Measurements from ENCODE around the gene KPTN. TPM values are rescaled to one million over a fixed set of nuclear protein-coding genes. Genes with fewer than 3 reads are reported as not detected.

KPTN gene
- total RNA-seq, 1 experiment from 2014 or later, result 20.8 TPM

GRCh38 chr19:47507924-47508553 is 24.0 kb upstream of the KPTN start:
- no peaks in the 10 kb centered on the region for H3K27me3 ChIP-seq (ENCODE audit: insufficient read depth, low read depth)
- H3K9me3 ChIP-seq (ENCODE audit: insufficient read depth, low read depth), result no peaks in the 10 kb centered on the region
- no TSS peak for BruUV-seq (replicated peaks)
- intact Hi-C loops (cut with micrococcal nuclease; ENCODE audit: unreplicated experiment), result no loop called here
- H3K9me2 ChIP-seq (ENCODE audit: insufficient read depth), result no peaks in the 10 kb centered on the region
- TF ChIP-seq CTCF (conservative IDR thresholded peaks at IDR 0.05), result no peak
- H3K4me3 ChIP-seq, result no peak overlapping the region
- H3K27ac ChIP-seq, result no peak overlapping the region
- H2AFZ ChIP-seq, result no peak overlapping the region
- H3K79me2 ChIP-seq (ENCODE audit: low read depth), result peaks cover 46% of the 10 kb centered on the region
- ChIA-PET POLR2A (ENCODE audit: unreplicated experiment) (no interaction called here), CTCF (no interaction called here)
- H3K4me2 ChIP-seq, result no peak overlapping the region
- no peaks in the 10 kb centered on the region for H3K36me3 ChIP-seq (ENCODE audit: low read depth)
- DNase-seq, result no peak
- H3F3A ChIP-seq (ENCODE audit: insufficient read depth, low read depth), result no peaks in the 10 kb centered on the region
- H4K20me1 ChIP-seq (ENCODE audit: insufficient read depth), result peaks cover 25% of the 10 kb centered on the region
- peaks cover 8% of the 10 kb centered on the region for H3K4me1 ChIP-seq (replicated peaks; ENCODE audit: insufficient read depth)

- Histone ChIP-seq H3F3A (ENCODE audit: insufficient read depth, low read depth) (no peaks in the 10 kb centered on the region), H2AFZ (no peak overlapping the region), H3K4me3 (no peak overlapping the region), H3K4me2 (no peak overlapping the region), H3K9me2 (ENCODE audit: insufficient read depth) (no peaks in the 10 kb centered on the region), H3K79me2 (ENCODE audit: low read depth) (peaks cover 36% of the 10 kb centered on the region), H3K27me3 (ENCODE audit: insufficient read depth, low read depth) (no peaks in the 10 kb centered on the region), H3K36me3 (ENCODE audit: low read depth) (no peaks in the 10 kb centered on the region), H3K27ac (no peak overlapping the region), H3K9me3 (ENCODE audit: insufficient read depth, low read depth) (no peaks in the 10 kb centered on the region), H3K4me1 (replicated peaks; ENCODE audit: insufficient read depth) (no peaks in the 10 kb centered on the region), H4K20me1 (ENCODE audit: insufficient read depth) (peaks cover 26% of the 10 kb centered on the region)
- ChIA-PET POLR2A (ENCODE audit: unreplicated experiment) (interaction anchor here (0.6 kb wide), 1 partner anchor 18 kb away, joined by 3 read pairs; no protein-coding TSS in a partner anchor), CTCF (no interaction called here)
- intact Hi-C loops (cut with micrococcal nuclease; ENCODE audit: unreplicated experiment), result no loop called here
- BruUV-seq (replicated peaks), result no TSS peak
- no peak for TF ChIP-seq CTCF (conservative IDR thresholded peaks at IDR 0.05)
- no peak for TF ChIP-seq EZH2 (IDR thresholded peaks at IDR 0.05; ENCODE audit: low read depth)
- DNase-seq, result no peak
Measured at GRCh38 chr19:47507012-47507411, 23.0 kb upstream of the KPTN start.

- no peaks in the 10 kb centered on the region for H3K36me3 ChIP-seq (ENCODE audit: low read depth)
- no peaks in the 10 kb centered on the region for H3K9me2 ChIP-seq (ENCODE audit: insufficient read depth)
- intact Hi-C loops (cut with micrococcal nuclease; ENCODE audit: unreplicated experiment), result no loop called here
- BruUV-seq (replicated peaks), result no TSS peak
- CTCF ChIA-PET, result no interaction called here
- H3F3A ChIP-seq (ENCODE audit: insufficient read depth, low read depth), result 0 out of 2 replicates have a peak, but pooled peaks cover 3% of the 10 kb centered on the region
- peaks cover 30% of the 10 kb centered on the region for H3K79me2 ChIP-seq (ENCODE audit: low read depth)
- H3K4me2 ChIP-seq, result no peak overlapping the region
- H4K20me1 ChIP-seq (ENCODE audit: insufficient read depth), result peaks cover 26% of the 10 kb centered on the region; the same call in 1 of the 2 replicates
- no peak overlapping the region for H3K4me3 ChIP-seq
- no peak for DNase-seq
- H3K9me3 ChIP-seq (ENCODE audit: insufficient read depth, low read depth), result no peaks in the 10 kb centered on the region
- H3K27me3 ChIP-seq (ENCODE audit: insufficient read depth, low read depth), result no peaks in the 10 kb centered on the region
- no peak for TF ChIP-seq EZH2 (IDR thresholded peaks at IDR 0.05; ENCODE audit: low read depth)
- no peak for TF ChIP-seq CTCF (conservative IDR thresholded peaks at IDR 0.05)
- H2AFZ ChIP-seq, result no peak overlapping the region
- no peaks in the 10 kb centered on the region for H3K4me1 ChIP-seq (replicated peaks; ENCODE audit: insufficient read depth)
- POLR2A ChIA-PET (ENCODE audit: unreplicated experiment), result interaction anchor here (0.6 kb wide), 1 partner anchor 18 kb away, joined by 3 read pairs; no protein-coding TSS in a partner anchor
- no peak overlapping the region for H3K27ac ChIP-seq
Measured at GRCh38 chr19:47506459-47506858, 22.4 kb upstream of the KPTN start.

Data from PC-9 (cell line).